ENCODE results near the gene CREB3L1. TPM values are rescaled to one million over a fixed set of nuclear protein-coding genes. Genes with fewer than 3 reads are reported as not detected.

Gene CREB3L1
- total RNA-seq, 2 donors from 2014 or later, result not detected

- no peak for ATAC-seq
- Mint-ChIP-seq H3K36me3 (no peaks in the 10 kb centered on the region), H3K4me1 (ENCODE audit: low read depth in 2 of 2) (peaks cover 0 to 3% of the 10 kb centered on the region in 2 donors), H3K9me3 (no peaks in the 10 kb centered on the region), H3K27ac (no peak overlapping the region), H3K4me3 (no peak overlapping the region), H3K27me3 (peaks cover 11 to 12% of the 10 kb centered on the region in 2 donors)
- DNase-seq (ENCODE audit: low spot score), result peak; percentile 32
Measured at GRCh38 chr11:46290598-46291309, 13.3 kb downstream of the CREB3L1 start.

- DNase-seq (ENCODE audit: low spot score) (no peak), ATAC-seq (no peak)
- Mint-ChIP-seq H3K9me3 (no peaks in the 10 kb centered on the region), H3K4me1 (ENCODE audit: low read depth in 2 of 2) (peaks cover 0 to 5% of the 10 kb centered on the region in 2 donors), H3K4me3 (no peak overlapping the region), H3K27me3 (peaks cover 3 to 7% of the 10 kb centered on the region in 2 donors), H3K27ac (no peak overlapping the region), H3K36me3 (no peaks in the 10 kb centered on the region)
Measured at GRCh38 chr11:46291441-46292150, 14.1 kb downstream of the CREB3L1 start.

GRCh38 chr11:46293066-46293465 is 15.6 kb downstream of the CREB3L1 start:
- Mint-ChIP-seq H3K4me1 (ENCODE audit: low read depth in 2 of 2) (peaks cover 0 to 5% of the 10 kb centered on the region in 2 donors), H3K27me3 (peaks cover 9% of the 10 kb centered on the region in 2 donors), H3K4me3 (no peak overlapping the region), H3K9me3 (no peaks in the 10 kb centered on the region), H3K27ac (no peak overlapping the region), H3K36me3 (no peaks in the 10 kb centered on the region)
- ATAC-seq, result no peak
- DNase-seq (ENCODE audit: low spot score), result no peak

GRCh38 chr11:46293641-46294103 is 16.2 kb downstream of the CREB3L1 start:
- Mint-ChIP-seq H3K4me3 (no peak overlapping the region), H3K9me3 (no peaks in the 10 kb centered on the region), H3K4me1 (ENCODE audit: low read depth in 2 of 2) (peaks cover 0 to 5% of the 10 kb centered on the region in 2 donors), H3K27ac (no peak overlapping the region), H3K27me3 (peaks cover 9 to 13% of the 10 kb centered on the region in 2 donors), H3K36me3 (no peaks in the 10 kb centered on the region)
- no peak for ATAC-seq
- no peak for DNase-seq (ENCODE audit: low spot score)

- no peak for ATAC-seq
- no peak for DNase-seq (ENCODE audit: low spot score)
- H3K27me3 Mint-ChIP-seq, result peaks cover 14 to 19% of the 10 kb centered on the region in 2 donors
- H3K4me3 Mint-ChIP-seq, result peak overlapping the region; percentile 72
- H3K4me1 Mint-ChIP-seq (ENCODE audit: low read depth in 2 of 2), result peaks cover 5 to 8% of the 10 kb centered on the region in 2 donors
- H3K27ac Mint-ChIP-seq, result no peak overlapping the region
- H3K36me3 Mint-ChIP-seq, result no peaks in the 10 kb centered on the region
- H3K9me3 Mint-ChIP-seq, result no peaks in the 10 kb centered on the region
Measured at GRCh38 chr11:46294365-46295309, 17.2 kb downstream of the CREB3L1 start.

- DNase-seq (ENCODE audit: low spot score) (peak; percentile 82), ATAC-seq (peak; percentile 93 to 98)
- H3K27me3 Mint-ChIP-seq, result peaks cover 14 to 21% of the 10 kb centered on the region in 2 donors
- peak overlapping the region; percentile 72 for H3K4me3 Mint-ChIP-seq
- no peaks in the 10 kb centered on the region for H3K9me3 Mint-ChIP-seq
- H3K36me3 Mint-ChIP-seq, result no peaks in the 10 kb centered on the region
- peaks cover 5 to 8% of the 10 kb centered on the region in 2 donors for H3K4me1 Mint-ChIP-seq (ENCODE audit: low read depth in 2 of 2)
- H3K27ac Mint-ChIP-seq, result no peak overlapping the region
Measured at GRCh38 chr11:46295312-46296058, 18.0 kb downstream of the CREB3L1 start.

- ATAC-seq, result no peak
- Mint-ChIP-seq H3K4me1 (ENCODE audit: low read depth in 2 of 2) (peaks cover 5 to 8% of the 10 kb centered on the region in 2 donors), H3K4me3 (peak overlapping the region; percentile 72), H3K27me3 (peaks cover 14 to 21% of the 10 kb centered on the region in 2 donors), H3K36me3 (no peaks in the 10 kb centered on the region), H3K9me3 (no peaks in the 10 kb centered on the region), H3K27ac (no peak overlapping the region)
- no peak for DNase-seq (ENCODE audit: low spot score)
Measured at GRCh38 chr11:46296059-46296527, 18.6 kb downstream of the CREB3L1 start.

GRCh38 chr11:46296528-46297448 is 19.3 kb downstream of the CREB3L1 start:
- no peak overlapping the region for H3K27ac Mint-ChIP-seq
- H3K9me3 Mint-ChIP-seq, result no peaks in the 10 kb centered on the region
- H3K4me1 Mint-ChIP-seq (ENCODE audit: low read depth in 2 of 2), result peaks cover 5 to 8% of the 10 kb centered on the region in 2 donors
- H3K27me3 Mint-ChIP-seq, result peaks cover 14 to 21% of the 10 kb centered on the region in 2 donors
- ATAC-seq (no peak), DNase-seq (ENCODE audit: low spot score) (no peak)
- peak overlapping the region; percentile 72 for H3K4me3 Mint-ChIP-seq
- no peaks in the 10 kb centered on the region for H3K36me3 Mint-ChIP-seq

- DNase-seq (ENCODE audit: low spot score) (no peak), ATAC-seq (no peak)
- Mint-ChIP-seq H3K36me3 (no peaks in the 10 kb centered on the region), H3K27me3 (peaks cover 10 to 21% of the 10 kb centered on the region in 2 donors), H3K9me3 (no peaks in the 10 kb centered on the region), H3K4me1 (ENCODE audit: low read depth in 2 of 2) (peaks cover 5 to 8% of the 10 kb centered on the region in 2 donors), H3K4me3 (peak overlapping the region; percentile 1), H3K27ac (no peak overlapping the region)
Measured at GRCh38 chr11:46298699-46299433, 21.4 kb downstream of the CREB3L1 start.

GRCh38 chr11:46299451-46299961 is 22.0 kb downstream of the CREB3L1 start:
- Mint-ChIP-seq H3K9me3 (no peaks in the 10 kb centered on the region), H3K27ac (no peak overlapping the region), H3K4me3 (peak overlapping the region; percentile 1), H3K36me3 (no peaks in the 10 kb centered on the region), H3K4me1 (ENCODE audit: low read depth in 2 of 2) (peaks cover 5 to 8% of the 10 kb centered on the region in 2 donors), H3K27me3 (peaks cover 10 to 21% of the 10 kb centered on the region in 2 donors)
- ATAC-seq, result no peak
- no peak for DNase-seq (ENCODE audit: low spot score)

GRCh38 chr11:46300270-46300669 is 22.8 kb downstream of the CREB3L1 start:
- DNase-seq (ENCODE audit: low spot score), result no peak
- Mint-ChIP-seq H3K4me3 (no peak overlapping the region), H3K9me3 (no peaks in the 10 kb centered on the region), H3K27me3 (peaks cover 10 to 21% of the 10 kb centered on the region in 2 donors), H3K4me1 (ENCODE audit: low read depth in 2 of 2) (peaks cover 7 to 10% of the 10 kb centered on the region in 2 donors), H3K27ac (no peak overlapping the region), H3K36me3 (no peaks in the 10 kb centered on the region)
- no peak for ATAC-seq
